ENCODE data around the gene RRAS.

Gene RRAS

DNA sequence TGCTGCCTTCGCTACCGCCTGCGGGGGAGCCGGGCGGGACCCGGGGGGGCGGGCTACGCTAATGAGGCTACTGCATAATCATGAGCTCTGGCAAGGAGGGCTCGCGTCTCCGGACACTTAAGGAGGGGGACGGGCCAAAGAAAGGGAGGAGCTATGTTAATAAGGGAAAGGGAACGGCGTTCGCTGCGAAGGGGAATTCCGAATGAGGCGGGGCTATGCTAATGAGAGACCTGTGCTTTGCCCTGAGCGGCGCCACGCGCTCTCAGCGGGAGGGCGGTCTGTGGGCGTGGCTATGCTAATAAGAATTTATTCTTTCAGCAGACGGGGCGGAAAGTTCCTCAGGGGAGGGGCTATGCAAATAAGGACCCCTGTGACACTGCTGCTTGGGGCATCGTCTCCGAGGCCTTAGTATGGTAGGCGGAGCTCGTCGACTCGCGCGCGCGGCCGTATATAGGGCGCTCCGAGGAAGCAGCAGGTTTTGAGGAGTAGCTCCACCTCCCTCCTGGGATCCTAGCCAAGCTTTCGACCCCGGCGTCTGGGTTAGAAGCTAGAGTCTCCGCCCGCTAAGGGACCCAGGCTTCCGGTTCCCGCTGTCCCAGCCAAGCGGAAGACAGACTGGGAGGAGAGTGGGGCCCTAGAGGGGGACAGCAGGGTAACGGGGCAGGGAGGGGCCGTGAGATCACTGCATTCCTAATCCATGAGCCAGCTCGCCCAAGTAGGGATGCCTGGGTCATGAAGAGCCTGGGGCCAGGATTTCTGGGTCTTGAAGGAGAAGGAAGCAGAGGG is at the start of gene RRAS:
Gene RRAS (minus strand): TSS at position 31 of the 786 bp plus-strand sequence. CDS start 45 bp downstream, outside the sequence.
- TF ChIP-seq, protein P1, sequence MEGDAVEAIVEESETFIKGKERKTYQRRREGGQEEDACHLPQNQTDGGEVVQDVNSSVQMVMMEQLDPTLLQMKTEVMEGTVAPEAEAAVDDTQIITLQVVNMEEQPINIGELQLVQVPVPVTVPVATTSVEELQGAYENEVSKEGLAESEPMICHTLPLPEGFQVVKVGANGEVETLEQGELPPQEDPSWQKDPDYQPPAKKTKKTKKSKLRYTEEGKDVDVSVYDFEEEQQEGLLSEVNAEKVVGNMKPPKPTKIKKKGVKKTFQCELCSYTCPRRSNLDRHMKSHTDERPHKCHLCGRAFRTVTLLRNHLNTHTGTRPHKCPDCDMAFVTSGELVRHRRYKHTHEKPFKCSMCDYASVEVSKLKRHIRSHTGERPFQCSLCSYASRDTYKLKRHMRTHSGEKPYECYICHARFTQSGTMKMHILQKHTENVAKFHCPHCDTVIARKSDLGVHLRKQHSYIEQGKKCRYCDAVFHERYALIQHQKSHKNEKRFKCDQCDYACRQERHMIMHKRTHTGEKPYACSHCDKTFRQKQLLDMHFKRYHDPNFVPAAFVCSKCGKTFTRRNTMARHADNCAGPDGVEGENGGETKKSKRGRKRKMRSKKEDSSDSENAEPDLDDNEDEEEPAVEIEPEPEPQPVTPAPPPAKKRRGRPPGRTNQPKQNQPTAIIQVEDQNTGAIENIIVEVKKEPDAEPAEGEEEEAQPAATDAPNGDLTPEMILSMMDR (IDR thresholded peaks at IDR 0.05; ENCODE audit: low read depth, low read length): no peak
- H3K4me3 ChIP-seq (ENCODE audit: low read depth, low read length): peak within 1 kb of the TSS; percentile 81

DNA sequence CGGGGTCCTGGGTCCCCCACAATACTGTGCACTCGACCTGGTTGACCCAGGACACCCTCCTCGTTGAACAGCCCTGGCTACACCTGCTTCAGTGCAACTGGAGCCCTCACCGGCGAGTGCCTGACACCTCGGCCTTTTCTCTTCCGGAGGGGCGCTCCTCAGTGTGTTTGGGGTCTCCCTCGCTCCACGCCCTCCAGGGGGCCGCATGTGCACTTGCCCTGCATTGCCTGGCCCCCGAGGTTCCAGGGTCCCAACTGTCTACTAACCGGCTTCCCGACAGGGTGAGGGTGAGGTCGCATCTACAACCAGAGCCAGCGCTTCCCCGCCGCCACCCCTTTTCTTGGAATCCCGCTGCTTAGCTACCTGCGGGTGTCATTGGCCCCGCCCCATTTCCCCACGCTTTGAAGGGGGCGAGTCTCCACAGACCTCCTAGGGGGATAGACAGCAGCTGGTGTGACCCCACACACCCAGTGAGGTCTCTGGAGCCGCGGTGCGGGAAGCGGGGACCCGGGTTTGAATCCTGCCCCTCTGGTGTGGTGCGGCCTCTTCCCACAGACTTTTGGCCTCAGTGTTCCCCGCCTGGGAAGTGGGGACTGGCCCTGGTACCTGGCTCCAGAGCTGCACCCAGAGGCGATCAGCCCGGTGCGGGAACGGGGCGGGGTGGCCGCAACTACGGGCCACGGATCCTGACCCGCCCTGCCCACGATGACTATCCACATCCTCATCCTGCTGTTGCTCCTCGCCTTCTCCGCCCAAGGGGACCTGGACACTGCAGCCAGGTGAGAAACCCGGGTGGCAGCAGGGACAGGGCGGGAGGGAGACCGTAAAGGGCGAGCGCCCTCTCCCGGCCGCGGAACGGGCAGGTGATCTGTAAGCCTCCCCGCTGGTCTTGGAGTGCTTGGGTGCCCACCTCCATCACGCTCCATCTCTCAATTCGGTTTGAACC is 49.5 kb upstream of the RRAS start, which contains the start of gene ADM5:
Gene ADM5 (plus strand): TSS at position 462 of the 946 bp plus-strand sequence. CDS start 244 bp downstream, at position 706.
- TF ChIP-seq, protein P1 (IDR thresholded peaks at IDR 0.05; ENCODE audit: low read depth, low read length): peak; percentile 36; the same call in 1 of the 2 replicates
- H3K4me3 ChIP-seq (ENCODE audit: low read depth, low read length): peak within 1 kb of the TSS; percentile 73

DNA sequence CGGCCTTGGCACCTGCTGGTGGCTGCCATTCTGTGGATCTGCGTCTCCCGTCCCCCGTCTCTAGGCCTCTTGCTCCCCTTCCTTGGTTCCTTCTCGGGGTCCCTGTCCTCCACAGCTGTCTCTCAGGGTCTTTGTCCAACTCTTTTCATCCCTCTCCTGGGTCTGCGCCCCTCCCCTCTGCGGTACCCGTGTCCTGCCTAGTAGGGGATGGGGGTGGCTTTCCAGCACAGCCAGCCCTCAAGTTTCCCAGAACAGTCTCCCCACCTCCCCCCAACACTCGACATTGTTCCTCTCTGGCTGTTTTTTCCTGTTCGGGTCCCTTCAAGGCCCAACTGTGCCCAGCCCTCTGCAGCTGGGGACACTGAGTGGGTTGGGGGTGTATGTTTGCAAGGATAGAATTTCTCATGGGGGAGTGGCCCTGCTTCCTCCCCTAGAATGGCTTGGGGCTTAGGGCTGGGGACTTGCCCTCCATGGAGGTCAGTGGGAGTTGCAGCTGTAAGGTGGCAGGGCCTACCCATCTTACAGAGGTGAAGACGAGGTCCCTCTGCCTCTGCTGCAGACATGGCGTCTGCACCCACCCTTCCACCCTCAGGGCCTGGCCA is 48.7 kb upstream of the RRAS start:
- TF ChIP-seq, protein P1 (IDR thresholded peaks at IDR 0.05; ENCODE audit: low read depth, low read length): no peak
- H3K4me3 ChIP-seq (ENCODE audit: low read depth, low read length): no peak overlapping the region

DNA sequence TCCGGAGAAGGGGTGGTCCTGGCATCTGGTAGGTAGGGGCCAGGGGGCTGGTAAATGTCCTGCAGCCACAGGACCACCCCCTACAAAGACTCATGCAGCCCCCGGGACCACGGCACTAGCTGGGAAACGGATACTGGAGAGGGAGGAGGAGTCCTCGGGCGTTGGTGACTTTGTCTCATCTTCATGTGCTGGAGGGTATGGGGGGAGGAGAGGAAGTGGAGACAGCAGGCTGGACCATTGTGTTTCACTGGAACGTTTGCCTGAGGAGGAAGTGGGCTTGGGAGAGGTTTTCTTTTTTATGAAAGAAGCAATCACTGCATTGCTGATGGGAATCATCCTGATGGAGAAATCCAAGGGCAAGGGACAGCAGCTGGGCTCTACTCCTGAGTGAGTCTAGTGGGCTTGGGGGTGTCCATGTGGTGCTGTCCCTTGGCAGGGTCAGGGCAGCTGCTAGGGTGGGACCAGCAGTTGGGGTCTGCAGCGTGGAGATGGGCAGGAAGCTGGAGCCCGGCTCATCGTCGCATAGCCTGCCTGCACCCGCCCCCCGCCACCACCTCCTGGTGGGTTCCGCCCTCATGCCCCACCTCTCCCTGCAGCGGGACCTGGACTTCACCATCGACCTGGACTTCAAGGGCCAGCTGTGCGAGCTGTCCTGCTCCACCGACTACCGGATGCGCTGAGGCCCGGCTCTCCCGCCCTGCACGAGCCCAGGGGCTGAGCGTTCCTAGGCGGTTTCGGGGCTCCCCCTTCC is 47.8 kb upstream of the RRAS start:
- TF ChIP-seq, protein P1 (IDR thresholded peaks at IDR 0.05; ENCODE audit: low read depth, low read length): no peak
- H3K4me3 ChIP-seq (ENCODE audit: low read depth, low read length): no peak overlapping the region

DNA sequence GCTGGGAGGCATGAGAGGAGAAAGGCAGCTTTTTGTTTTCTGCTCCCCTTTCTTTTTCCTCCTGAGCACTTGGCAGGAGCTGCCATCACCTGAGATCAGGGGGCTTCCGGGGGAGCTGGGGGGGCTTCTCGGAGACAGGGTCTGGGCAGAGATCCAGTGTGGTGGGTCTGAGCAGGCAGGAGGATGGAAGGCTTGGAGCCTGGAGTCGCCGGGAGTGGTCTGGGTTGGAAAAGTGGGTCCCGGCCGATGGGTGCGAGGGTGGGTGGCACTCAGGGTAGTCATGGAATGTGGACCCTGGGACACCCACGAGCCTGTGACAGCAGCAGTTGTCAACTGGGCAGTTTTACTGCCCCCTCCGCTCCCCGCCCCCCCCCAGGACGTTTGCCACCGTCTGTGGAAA is 47.2 kb upstream of the RRAS start:
- TF ChIP-seq, protein P1 (IDR thresholded peaks at IDR 0.05; ENCODE audit: low read depth, low read length): no peak

DNA sequence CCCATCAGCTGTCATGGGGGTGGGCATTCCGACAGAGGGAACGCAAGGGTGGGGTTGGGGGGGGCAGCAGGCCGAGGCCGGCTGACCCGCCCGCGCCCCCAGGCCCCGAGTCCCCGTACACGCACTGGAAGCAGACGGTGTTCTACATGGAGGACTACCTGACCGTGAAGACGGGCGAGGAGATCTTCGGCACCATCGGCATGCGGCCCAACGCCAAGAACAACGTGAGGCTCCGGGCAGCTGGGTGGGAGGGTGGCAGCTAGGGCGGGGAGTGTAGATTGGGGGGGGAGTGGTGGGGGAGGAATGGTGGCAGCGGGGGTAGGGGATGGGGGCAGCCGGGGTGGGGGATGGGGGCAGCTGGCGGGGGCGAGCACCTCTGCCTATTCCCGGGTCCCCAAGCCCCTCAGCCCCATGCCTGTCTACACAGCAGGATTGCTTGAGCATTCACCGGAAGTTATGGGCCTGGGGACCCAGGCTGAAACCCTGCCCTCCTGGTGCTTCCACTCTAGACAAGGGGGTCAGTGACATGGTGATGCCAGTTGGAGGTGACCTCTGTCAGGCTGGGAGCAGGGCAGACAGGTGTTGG is 46.7 kb upstream of the RRAS start:
- TF ChIP-seq, protein P1 (IDR thresholded peaks at IDR 0.05; ENCODE audit: low read depth, low read length): no peak
- H3K4me3 ChIP-seq (ENCODE audit: low read depth, low read length): no peak overlapping the region

More for the DNA sequence above, 47.2 kb upstream of the RRAS start:
- H3K4me3 ChIP-seq (ENCODE audit: low read depth, low read length): no peak overlapping the region
